Activated CD4-positive, alpha-beta T cell treated with anti-CD3 and anti-CD28 coated beads, Interleukin-2, amount 10 ng/mL, durations not matched to agents 24 days and 14 days (primary cell): Measurements from ENCODE around the gene GEMIN7. TPM values are rescaled to one million over a fixed set of nuclear protein-coding genes. Genes with fewer than 3 reads are reported as not detected.

Source experiments
- DNase-seq: peaks from one replicate; pipeline ENCODE4 v3.0.0; 2022
- H3K27ac Mint-ChIP-seq: one replicate; pipeline ENCODE4 v1.8.0; 2022; ENCODE audit warnings: mild to moderate bottlenecking, mixed read lengths
- H3K27me3 Mint-ChIP-seq: one replicate; pipeline ENCODE4 v1.8.0; 2022; ENCODE audit warnings: mixed read lengths
- H3K36me3 Mint-ChIP-seq: one replicate; pipeline ENCODE4 v1.8.0; 2022; ENCODE audit warnings: low read depth, mild to moderate bottlenecking, mixed read lengths
- H3K4me1 Mint-ChIP-seq: one replicate; pipeline ENCODE4 v1.8.0; 2021; ENCODE audit warnings: mixed read lengths
- H3K4me3 Mint-ChIP-seq: one replicate; pipeline ENCODE4 v1.8.0; 2022; ENCODE audit warnings: mild to moderate bottlenecking, moderate library complexity, mixed read lengths
- H3K9me3 Mint-ChIP-seq: one replicate; pipeline ENCODE4 v1.8.0; 2021; ENCODE audit warnings: mixed read lengths
- intact Hi-C: fragments of 100-400 bp; cut with micrococcal nuclease; formaldehyde crosslinking; loops from one replicate; pipeline ENCODE4 v1.15.1; 2023
- total RNA-seq: library from RNA; stranded (reverse); gene quantifications from 2 replicates; pipeline ENCODE4 v1.2.3, GENCODE V29; 2022

The GEMIN7 gene
- total RNA-seq, 1 donor from 2014 or later = 51.5 TPM

DNA sequence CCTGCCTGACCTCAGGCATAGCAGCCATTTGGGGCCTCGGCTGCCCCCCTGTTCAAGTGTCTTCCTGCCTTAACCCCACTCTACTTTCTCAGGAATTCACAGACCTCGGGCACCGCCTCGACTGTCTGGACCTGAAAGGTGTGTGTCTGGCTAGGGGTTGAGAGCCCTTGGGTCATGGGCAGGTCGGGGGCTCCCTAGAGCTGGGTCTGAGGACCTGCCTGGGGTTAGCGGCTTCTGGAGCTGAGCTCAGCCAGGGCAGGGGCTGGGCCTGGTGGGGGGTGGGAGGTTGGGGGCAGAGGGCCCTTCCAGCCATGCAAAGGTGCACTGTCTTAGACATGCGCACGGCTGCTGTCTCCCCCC is 61.1 kb downstream of the GEMIN7 start:
- Mint-ChIP-seq H3K4me1 (peaks cover 1% of the 10 kb centered on the region), H3K4me3 (no peak overlapping the region), H3K36me3 (peaks cover 3% of the 10 kb centered on the region), H3K27me3 (no peaks in the 10 kb centered on the region), H3K27ac (no peak overlapping the region), H3K9me3 (no peaks in the 10 kb centered on the region)
- intact Hi-C loops = no loop called here
- DNase-seq = no peak

GRCh38 chr19:45140533-45140932 is 61.5 kb downstream of the GEMIN7 start:
- no peak for DNase-seq
- H3K4me3 Mint-ChIP-seq = no peak overlapping the region
- H3K27ac Mint-ChIP-seq = no peak overlapping the region
- no peaks in the 10 kb centered on the region for H3K27me3 Mint-ChIP-seq
- peaks cover 3% of the 10 kb centered on the region for H3K36me3 Mint-ChIP-seq
- H3K4me1 Mint-ChIP-seq = peaks cover 1% of the 10 kb centered on the region
- intact Hi-C loops = no loop called here
- H3K9me3 Mint-ChIP-seq = no peaks in the 10 kb centered on the region

Other genes with a start within 250 kb of the GEMIN7 start
- 0.19 and 0.44 TPM in 2 replicates for gene NECTIN2, start 233.0 kb upstream of the GEMIN7 start, total RNA-seq
- 208 and 213 TPM in 2 replicates for gene TOMM40, start 188.0 kb upstream of the GEMIN7 start, total RNA-seq
- 0.83 and 1.1 TPM in 2 replicates for gene APOE, start 173.5 kb upstream of the GEMIN7 start, total RNA-seq
- 1.8 and 2.1 TPM in 2 replicates for gene APOC1, start 164.7 kb upstream of the GEMIN7 start, total RNA-seq
- not detected in 2 replicates for gene APOC4, start 137.0 kb upstream of the GEMIN7 start, total RNA-seq
- gene APOC2, start 133.2 kb upstream of the GEMIN7 start, total RNA-seq = not detected in 2 replicates
- gene CLPTM1, start 123.9 kb upstream of the GEMIN7 start, total RNA-seq = 71.7 and 76.6 TPM in 2 replicates
- 67.6 and 72.7 TPM in 2 replicates for gene RELB, start 77.8 kb upstream of the GEMIN7 start, total RNA-seq
- gene CLASRP, start 40.2 kb upstream of the GEMIN7 start, total RNA-seq = 107 and 111 TPM in 2 replicates
- 4.7 and 5.3 TPM in 2 replicates for gene ZNF296, start 2.8 kb upstream of the GEMIN7 start, total RNA-seq
- 20.3 and 21.8 TPM in 2 replicates for gene PPP1R37, start 13.9 kb downstream of the GEMIN7 start, total RNA-seq
- gene NKPD1, start 81.7 kb downstream of the GEMIN7 start, total RNA-seq = 0.16 and 0.28 TPM in 2 replicates
- gene TRAPPC6A, start 99.0 kb downstream of the GEMIN7 start, total RNA-seq = 24.7 and 28.5 TPM in 2 replicates
- 10.1 and 12.2 TPM in 2 replicates for gene BLOC1S3, start 99.5 kb downstream of the GEMIN7 start, total RNA-seq
- not detected in 2 replicates for gene EXOC3L2, start 166.1 kb downstream of the GEMIN7 start, total RNA-seq
- 26.1 and 29.0 TPM in 2 replicates for gene MARK4, start 172.0 kb downstream of the GEMIN7 start, total RNA-seq
- gene CKM, start 243.6 kb downstream of the GEMIN7 start, total RNA-seq = not detected in 2 replicates